ENCODE measurements around the gene ALS2CL.

ALS2CL gene

GRCh38 chr3:46716461-46717441, 23.3 kb upstream of the ALS2CL start:
- no peaks in the 10 kb centered on the region for H3K36me3 ChIP-seq (ENCODE audit: control insufficient read depth in 1 of 2, insufficient read depth in 2 of 2, low read length in 2 of 2)
- H3K4me3 ChIP-seq (ENCODE audit: low read depth in 1 of 2, low read length in 2 of 2) = no peak overlapping the region
- H3K27ac ChIP-seq (ENCODE audit: low read depth, low read length) = no peak overlapping the region
- peaks cover 0 to 3% of the 10 kb centered on the region in 2 donors for H3K9me3 ChIP-seq (ENCODE audit: control insufficient read depth in 1 of 2, low read length in 2 of 2)
- no peaks in the 10 kb centered on the region for H3K4me1 ChIP-seq (ENCODE audit: control insufficient read depth in 1 of 2, insufficient read depth in 2 of 2, low read length in 2 of 2)
- peaks cover 0 to 2% of the 10 kb centered on the region in 2 donors for H3K27me3 ChIP-seq (ENCODE audit: control insufficient read depth in 1 of 2, insufficient read depth in 2 of 2, low read length in 2 of 2)
- no peak overlapping the region for H3K9ac ChIP-seq (ENCODE audit: low read depth in 1 of 2, low read length in 2 of 2)

- no peak overlapping the region for H3K4me3 ChIP-seq (ENCODE audit: low read depth in 1 of 2, low read length in 2 of 2)
- H3K9ac ChIP-seq (ENCODE audit: low read depth in 1 of 2, low read length in 2 of 2) = no peak overlapping the region
- H3K9me3 ChIP-seq (ENCODE audit: control insufficient read depth in 1 of 2, low read length in 2 of 2) = no peaks in the 10 kb centered on the region
- no peak overlapping the region for H3K27ac ChIP-seq (ENCODE audit: low read depth, low read length)
- H3K27me3 ChIP-seq (ENCODE audit: control insufficient read depth in 1 of 2, insufficient read depth in 2 of 2, low read length in 2 of 2) = peaks cover 0 to 2% of the 10 kb centered on the region in 2 donors
- H3K36me3 ChIP-seq (ENCODE audit: control insufficient read depth in 1 of 2, insufficient read depth in 2 of 2, low read length in 2 of 2) = no peaks in the 10 kb centered on the region
- H3K4me1 ChIP-seq (ENCODE audit: control insufficient read depth in 1 of 2, insufficient read depth in 2 of 2, low read length in 2 of 2) = no peaks in the 10 kb centered on the region
Observed at GRCh38 chr3:46715507-46716175, 22.2 kb upstream of the ALS2CL start.

GRCh38 chr3:46714728-46715506, 21.4 kb upstream of the ALS2CL start:
- Histone ChIP-seq H3K36me3 (ENCODE audit: control insufficient read depth in 1 of 2, insufficient read depth in 2 of 2, low read length in 2 of 2) (no peaks in the 10 kb centered on the region), H3K9me3 (ENCODE audit: control insufficient read depth in 1 of 2, low read length in 2 of 2) (no peaks in the 10 kb centered on the region), H3K4me1 (ENCODE audit: control insufficient read depth in 1 of 2, insufficient read depth in 2 of 2, low read length in 2 of 2) (no peaks in the 10 kb centered on the region), H3K27ac (ENCODE audit: low read depth, low read length) (no peak overlapping the region), H3K9ac (ENCODE audit: low read depth in 1 of 2, low read length in 2 of 2) (no peak overlapping the region), H3K4me3 (ENCODE audit: low read depth in 1 of 2, low read length in 2 of 2) (no peak overlapping the region), H3K27me3 (ENCODE audit: control insufficient read depth in 1 of 2, insufficient read depth in 2 of 2, low read length in 2 of 2) (peaks cover 0 to 2% of the 10 kb centered on the region in 2 donors)

- Histone ChIP-seq H3K27ac (ENCODE audit: low read depth, low read length) (no peak overlapping the region), H3K4me1 (ENCODE audit: control insufficient read depth in 1 of 2, insufficient read depth in 2 of 2, low read length in 2 of 2) (no peaks in the 10 kb centered on the region), H3K9ac (ENCODE audit: low read depth in 1 of 2, low read length in 2 of 2) (no peak overlapping the region), H3K4me3 (ENCODE audit: low read depth in 1 of 2, low read length in 2 of 2) (no peak overlapping the region), H3K27me3 (ENCODE audit: control insufficient read depth in 1 of 2, insufficient read depth in 2 of 2, low read length in 2 of 2) (peaks cover 0 to 2% of the 10 kb centered on the region in 2 donors), H3K36me3 (ENCODE audit: control insufficient read depth in 1 of 2, insufficient read depth in 2 of 2, low read length in 2 of 2) (no peaks in the 10 kb centered on the region), H3K9me3 (ENCODE audit: control insufficient read depth in 1 of 2, low read length in 2 of 2) (no peaks in the 10 kb centered on the region)
Observed at GRCh38 chr3:46713898-46714552, 20.5 kb upstream of the ALS2CL start.

GRCh38 chr3:46713050-46713897, 19.8 kb upstream of the ALS2CL start:
- H3K27me3 ChIP-seq (ENCODE audit: control insufficient read depth in 1 of 2, insufficient read depth in 2 of 2, low read length in 2 of 2) = no peaks in the 10 kb centered on the region
- H3K4me1 ChIP-seq (ENCODE audit: control insufficient read depth in 1 of 2, insufficient read depth in 2 of 2, low read length in 2 of 2) = no peaks in the 10 kb centered on the region
- H3K9ac ChIP-seq (ENCODE audit: low read depth in 1 of 2, low read length in 2 of 2) = no peak overlapping the region
- H3K9me3 ChIP-seq (ENCODE audit: control insufficient read depth in 1 of 2, low read length in 2 of 2) = no peaks in the 10 kb centered on the region
- no peak overlapping the region for H3K4me3 ChIP-seq (ENCODE audit: low read depth in 1 of 2, low read length in 2 of 2)
- no peak overlapping the region for H3K27ac ChIP-seq (ENCODE audit: low read depth, low read length)
- H3K36me3 ChIP-seq (ENCODE audit: control insufficient read depth in 1 of 2, insufficient read depth in 2 of 2, low read length in 2 of 2) = no peaks in the 10 kb centered on the region

- Histone ChIP-seq H3K4me1 (ENCODE audit: control insufficient read depth in 1 of 2, insufficient read depth in 2 of 2, low read length in 2 of 2) (no peaks in the 10 kb centered on the region), H3K9ac (ENCODE audit: low read depth in 1 of 2, low read length in 2 of 2) (no peak overlapping the region), H3K27me3 (ENCODE audit: control insufficient read depth in 1 of 2, insufficient read depth in 2 of 2, low read length in 2 of 2) (no peaks in the 10 kb centered on the region), H3K9me3 (ENCODE audit: control insufficient read depth in 1 of 2, low read length in 2 of 2) (no peaks in the 10 kb centered on the region), H3K36me3 (ENCODE audit: control insufficient read depth in 1 of 2, insufficient read depth in 2 of 2, low read length in 2 of 2) (no peaks in the 10 kb centered on the region), H3K4me3 (ENCODE audit: low read depth in 1 of 2, low read length in 2 of 2) (no peak overlapping the region), H3K27ac (ENCODE audit: low read depth, low read length) (no peak overlapping the region)
Observed at GRCh38 chr3:46712191-46713049, 18.9 kb upstream of the ALS2CL start.

- no peaks in the 10 kb centered on the region for H3K36me3 ChIP-seq (ENCODE audit: control insufficient read depth in 1 of 2, insufficient read depth in 2 of 2, low read length in 2 of 2)
- no peaks in the 10 kb centered on the region for H3K4me1 ChIP-seq (ENCODE audit: control insufficient read depth in 1 of 2, insufficient read depth in 2 of 2, low read length in 2 of 2)
- no peaks in the 10 kb centered on the region for H3K27me3 ChIP-seq (ENCODE audit: control insufficient read depth in 1 of 2, insufficient read depth in 2 of 2, low read length in 2 of 2)
Observed at GRCh38 chr3:46711760-46712159, 18.3 kb upstream of the ALS2CL start.

GRCh38 chr3:46711305-46711704, 17.8 kb upstream of the ALS2CL start:
- Histone ChIP-seq H3K9ac (ENCODE audit: low read depth in 1 of 2, low read length in 2 of 2) (no peak overlapping the region), H3K9me3 (ENCODE audit: control insufficient read depth in 1 of 2, low read length in 2 of 2) (no peaks in the 10 kb centered on the region), H3K27ac (ENCODE audit: low read depth, low read length) (no peak overlapping the region), H3K4me3 (ENCODE audit: low read depth in 1 of 2, low read length in 2 of 2) (no peak overlapping the region), H3K36me3 (ENCODE audit: control insufficient read depth in 1 of 2, insufficient read depth in 2 of 2, low read length in 2 of 2) (no peaks in the 10 kb centered on the region), H3K4me1 (ENCODE audit: control insufficient read depth in 1 of 2, insufficient read depth in 2 of 2, low read length in 2 of 2) (no peaks in the 10 kb centered on the region), H3K27me3 (ENCODE audit: control insufficient read depth in 1 of 2, insufficient read depth in 2 of 2, low read length in 2 of 2) (no peaks in the 10 kb centered on the region)

More at GRCh38 chr3:46711760-46712159, 18.3 kb upstream of the ALS2CL start:
- H3K4me3 ChIP-seq (ENCODE audit: low read depth in 1 of 2, low read length in 2 of 2) = no peak overlapping the region
- H3K9me3 ChIP-seq (ENCODE audit: control insufficient read depth in 1 of 2, low read length in 2 of 2) = no peaks in the 10 kb centered on the region
- H3K9ac ChIP-seq (ENCODE audit: low read depth in 1 of 2, low read length in 2 of 2) = no peak overlapping the region
- H3K27ac ChIP-seq (ENCODE audit: low read depth, low read length) = no peak overlapping the region
